ENCODE data around the gene B4GALNT3. TPM values are rescaled to one million over a fixed set of nuclear protein-coding genes. Genes with fewer than 3 reads are reported as not detected.

B4GALNT3 gene
- total and polyA plus RNA-seq, 2 of the 13 experiments (the other 11 are each of a cell fraction or from before 2014, with no cell fraction given): 3.2 to 4.4 TPM

GRCh38 chr12:585062-586061, 125.6 kb downstream of the B4GALNT3 start (continued):
- TF ChIP-seq HDAC6 (IDR thresholded peaks at IDR 0.05; ENCODE audit: low read depth, low read length) (no peak), ATF7-NPFF (CRISPR knock-in tag; IDR thresholded peaks at IDR 0.05; ENCODE audit: low read depth) (no peak), HOXD1 (CRISPR knock-in tag; IDR thresholded peaks at IDR 0.05) (peak; percentile 96), PLSCR1 (CRISPR knock-in tag; IDR thresholded peaks at IDR 0.05; ENCODE audit: borderline replicate concordance) (no peak), MAFK (conservative IDR thresholded peaks at IDR 0.05 in 1 of 2, IDR thresholded peaks at IDR 0.05 in 1 of 2; ENCODE audit: low read length in 2 of 2) (peak; percentile 81 to 94), AKAP8 (CRISPR knock-in tag; IDR thresholded peaks at IDR 0.05) (no peak; the same call in 1 of the 2 replicates), CHD4 (IDR thresholded peaks at IDR 0.05; ENCODE audit: borderline replicate concordance, low read length) (no peak), NCOA2 (CRISPR knock-in tag; IDR thresholded peaks at IDR 0.05) (peak; percentile 93), SAFB2 (CRISPR knock-in tag; IDR thresholded peaks at IDR 0.05; ENCODE audit: borderline replicate concordance, low read depth) (no peak; the same call in 1 of the 2 replicates), ZNF556 (CRISPR knock-in tag; IDR thresholded peaks at IDR 0.05; ENCODE audit: borderline replicate concordance) (peak; percentile 37; the same call in 1 of the 2 replicates), ZMYM2 (CRISPR knock-in tag; IDR thresholded peaks at IDR 0.05) (peak; percentile 100), ZNF737 (CRISPR knock-in tag; IDR thresholded peaks at IDR 0.05; ENCODE audit: borderline replicate concordance) (peak; percentile 21; the same call in 1 of the 2 replicates), DMAP1 (CRISPR knock-in tag; IDR thresholded peaks at IDR 0.05) (peak; percentile 19; the same call in 1 of the 2 replicates), ZNF468 (CRISPR knock-in tag; IDR thresholded peaks at IDR 0.05) (no peak), XRCC5 (optimal IDR thresholded peaks at IDR 0.05; ENCODE audit: low read length) (peak; percentile 47), ELF1 (CRISPR knock-in tag; IDR thresholded peaks at IDR 0.05) (no peak), SMYD3 (CRISPR knock-in tag; IDR thresholded peaks at IDR 0.05) (no peak), SRSF4 (IDR thresholded peaks at IDR 0.05; ENCODE audit: low read depth, low read length, poor library complexity, severe bottlenecking) (no peak)
- TF ChIP-seq, protein P1, sequence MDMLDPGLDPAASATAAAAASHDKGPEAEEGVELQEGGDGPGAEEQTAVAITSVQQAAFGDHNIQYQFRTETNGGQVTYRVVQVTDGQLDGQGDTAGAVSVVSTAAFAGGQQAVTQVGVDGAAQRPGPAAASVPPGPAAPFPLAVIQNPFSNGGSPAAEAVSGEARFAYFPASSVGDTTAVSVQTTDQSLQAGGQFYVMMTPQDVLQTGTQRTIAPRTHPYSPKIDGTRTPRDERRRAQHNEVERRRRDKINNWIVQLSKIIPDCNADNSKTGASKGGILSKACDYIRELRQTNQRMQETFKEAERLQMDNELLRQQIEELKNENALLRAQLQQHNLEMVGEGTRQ (IDR thresholded peaks at IDR 0.05; ENCODE audit: low read depth, low read length): no peak
- TF ChIP-seq, protein P1 (CRISPR knock-in tag; IDR thresholded peaks at IDR 0.05; ENCODE audit: borderline replicate concordance): no peak; the same call in 1 of the 2 replicates
- TF ChIP-seq, protein P2, sequence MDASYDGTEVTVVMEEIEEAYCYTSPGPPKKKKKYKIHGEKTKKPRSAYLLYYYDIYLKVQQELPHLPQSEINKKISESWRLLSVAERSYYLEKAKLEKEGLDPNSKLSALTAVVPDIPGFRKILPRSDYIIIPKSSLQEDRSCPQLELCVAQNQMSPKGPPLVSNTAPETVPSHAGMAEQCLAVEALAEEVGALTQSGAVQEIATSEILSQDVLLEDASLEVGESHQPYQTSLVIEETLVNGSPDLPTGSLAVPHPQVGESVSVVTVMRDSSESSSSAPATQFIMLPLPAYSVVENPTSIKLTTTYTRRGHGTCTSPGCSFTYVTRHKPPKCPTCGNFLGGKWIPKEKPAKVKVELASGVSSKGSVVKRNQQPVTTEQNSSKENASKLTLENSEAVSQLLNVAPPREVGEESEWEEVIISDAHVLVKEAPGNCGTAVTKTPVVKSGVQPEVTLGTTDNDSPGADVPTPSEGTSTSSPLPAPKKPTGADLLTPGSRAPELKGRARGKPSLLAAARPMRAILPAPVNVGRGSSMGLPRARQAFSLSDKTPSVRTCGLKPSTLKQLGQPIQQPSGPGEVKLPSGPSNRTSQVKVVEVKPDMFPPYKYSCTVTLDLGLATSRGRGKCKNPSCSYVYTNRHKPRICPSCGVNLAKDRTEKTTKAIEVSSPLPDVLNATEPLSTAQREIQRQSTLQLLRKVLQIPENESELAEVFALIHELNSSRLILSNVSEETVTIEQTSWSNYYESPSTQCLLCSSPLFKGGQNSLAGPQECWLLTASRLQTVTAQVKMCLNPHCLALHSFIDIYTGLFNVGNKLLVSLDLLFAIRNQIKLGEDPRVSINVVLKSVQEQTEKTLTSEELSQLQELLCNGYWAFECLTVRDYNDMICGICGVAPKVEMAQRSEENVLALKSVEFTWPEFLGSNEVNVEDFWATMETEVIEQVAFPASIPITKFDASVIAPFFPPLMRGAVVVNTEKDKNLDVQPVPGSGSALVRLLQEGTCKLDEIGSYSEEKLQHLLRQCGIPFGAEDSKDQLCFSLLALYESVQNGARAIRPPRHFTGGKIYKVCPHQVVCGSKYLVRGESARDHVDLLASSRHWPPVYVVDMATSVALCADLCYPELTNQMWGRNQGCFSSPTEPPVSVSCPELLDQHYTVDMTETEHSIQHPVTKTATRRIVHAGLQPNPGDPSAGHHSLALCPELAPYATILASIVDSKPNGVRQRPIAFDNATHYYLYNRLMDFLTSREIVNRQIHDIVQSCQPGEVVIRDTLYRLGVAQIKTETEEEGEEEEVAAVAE (CRISPR knock-in tag; IDR thresholded peaks at IDR 0.05; ENCODE audit: borderline replicate concordance): 0 out of 2 replicates have a peak, but pooled peaks have one; percentile 39
